ENCODE data around the gene TCF4.

- no peak for TF ChIP-seq POLR2A (IDR thresholded peaks at IDR 0.05)
- TF ChIP-seq CTCF (IDR thresholded peaks at IDR 0.05), result no peak
These were observed 112.5 kb downstream of the TCF4 start for GRCh38 chr18:55475467-55475866.
